Lower leg skin (tissue), 4 donors: ENCODE data around the gene PCBD2. TPM values are rescaled to one million over a fixed set of nuclear protein-coding genes. Genes with fewer than 3 reads are reported as not detected.

Experiments used
- DNase-seq, 2 donors: peaks; one replicate each; pipeline ENCODE4 v3.0.0-alpha.2; 2019; ENCODE audit warnings: low spot score in 2 of 2
- H3K4me3 ChIP-seq: fragments of 200-600 bp; sonication (generic); 2 replicates; pipeline ENCODE4 v1.5.1; 2017; ENCODE audit warnings: mild to moderate bottlenecking, low read depth; ENCODE audit not compliant: poor library complexity, severe bottlenecking
- POLR2A ChIP-seq, 2 donors: fragments of 450-650 bp; IDR thresholded peaks; one replicate each; pipeline ENCODE4 v1.6.1; 2016 to 2017; ENCODE audit warnings: antibody characterized with exemption in 2 of 2, mild to moderate bottlenecking in 1 of 2, moderate library complexity in 1 of 2
- WGBS, 2 donors: methylation state at CpG; one replicate each; pipeline ENCODE4 v1.1.5; 2018; 5-methylcytosine and 5-hydroxymethylcytosine counted together
- intact Hi-C: fragments of 100-400 bp; cut with DNase I; formaldehyde crosslinking; loops from one replicate; pipeline ENCODE4 v1.15.0; 2023; ENCODE audit warnings: low total_unique reads
- total RNA-seq, 4 donors: library from RNA; depleted of rRNA; stranded (reverse); fragments of >200 nt; gene quantifications; one replicate each; pipeline ENCODE4 v1.1.0, GENCODE V29; 2016
- TF ChIP-seq, protein P1 (sequence below), 3 donors: fragments of 450-650 bp; IDR thresholded peaks; one replicate each; pipeline ENCODE4 v1.5.1; 2016; ENCODE audit warnings: antibody characterized with exemption in 3 of 3, mild to moderate bottlenecking in 3 of 3, moderate library complexity in 2 of 3

Gene PCBD2
- total RNA-seq, 4 donors from 2014 or later: 2.3 to 10.6 (median 5.5) TPM

DNA sequence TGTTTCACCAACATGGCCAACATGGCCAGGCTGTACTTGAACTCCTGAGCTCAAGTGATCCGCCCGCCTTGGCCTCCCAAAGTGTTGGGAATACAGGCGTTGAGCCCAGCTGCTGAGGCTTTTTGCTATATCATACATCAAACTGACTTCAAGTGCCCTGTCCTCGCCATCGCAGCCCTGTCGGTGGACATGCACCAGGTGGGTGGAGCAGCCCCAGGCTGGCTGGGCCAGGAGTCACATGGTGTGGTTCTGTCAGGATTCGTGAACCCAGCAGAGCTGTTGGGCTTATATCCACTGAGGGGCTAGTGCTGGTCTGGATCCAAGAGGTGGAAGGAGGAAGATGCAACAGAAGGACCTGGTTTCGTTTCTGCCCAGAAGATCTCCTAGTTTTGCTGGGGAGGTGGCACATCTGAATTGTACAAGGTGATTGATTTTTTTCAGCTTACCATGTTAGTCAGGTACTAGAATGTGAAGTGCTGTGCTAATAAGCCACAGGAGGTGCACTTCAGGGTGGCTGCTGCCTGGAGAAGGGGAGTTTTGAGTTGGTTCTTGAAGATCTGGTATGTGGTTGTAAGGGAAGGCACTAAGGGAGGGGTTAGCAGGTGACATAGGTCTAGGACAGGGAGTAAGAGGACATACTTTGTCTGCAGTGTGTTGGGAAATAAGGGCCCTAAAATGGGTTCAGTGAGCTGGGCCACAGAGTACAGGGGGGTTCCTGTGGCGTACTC lies 16.1 kb downstream of the PCBD2 start:
- intact Hi-C loops: no loop called here
- no peak for DNase-seq
- 90 to 94% methylated on average over 9 of the region's 9 CpGs for WGBS, 2 donors

DNA sequence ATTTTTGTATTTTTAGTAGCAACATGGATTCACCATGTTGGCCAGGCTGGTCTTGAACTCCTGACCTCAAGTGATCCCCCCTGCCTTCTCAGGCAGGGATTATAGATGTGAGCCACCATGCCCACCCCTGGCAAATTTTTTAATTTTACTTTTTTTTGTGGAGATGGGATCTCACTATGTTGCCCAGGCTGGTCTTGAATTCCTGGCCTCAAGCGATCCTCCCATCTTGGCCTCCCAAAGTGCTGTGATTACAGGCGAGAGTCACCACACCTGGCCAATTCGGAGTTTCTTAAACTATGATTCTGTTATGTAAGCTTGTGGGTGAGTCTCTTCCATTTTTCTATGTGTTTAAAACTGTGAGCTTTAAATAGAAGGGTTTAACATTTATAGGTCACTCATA lies 27.6 kb downstream of the PCBD2 start:
- no peak for DNase-seq
- intact Hi-C loops: no loop called here
- WGBS, 2 donors: 96 to 100% methylated on average over 3 of the region's 3 CpGs
- no peak overlapping the region for H3K4me3 ChIP-seq
- TF ChIP-seq, protein P1, sequence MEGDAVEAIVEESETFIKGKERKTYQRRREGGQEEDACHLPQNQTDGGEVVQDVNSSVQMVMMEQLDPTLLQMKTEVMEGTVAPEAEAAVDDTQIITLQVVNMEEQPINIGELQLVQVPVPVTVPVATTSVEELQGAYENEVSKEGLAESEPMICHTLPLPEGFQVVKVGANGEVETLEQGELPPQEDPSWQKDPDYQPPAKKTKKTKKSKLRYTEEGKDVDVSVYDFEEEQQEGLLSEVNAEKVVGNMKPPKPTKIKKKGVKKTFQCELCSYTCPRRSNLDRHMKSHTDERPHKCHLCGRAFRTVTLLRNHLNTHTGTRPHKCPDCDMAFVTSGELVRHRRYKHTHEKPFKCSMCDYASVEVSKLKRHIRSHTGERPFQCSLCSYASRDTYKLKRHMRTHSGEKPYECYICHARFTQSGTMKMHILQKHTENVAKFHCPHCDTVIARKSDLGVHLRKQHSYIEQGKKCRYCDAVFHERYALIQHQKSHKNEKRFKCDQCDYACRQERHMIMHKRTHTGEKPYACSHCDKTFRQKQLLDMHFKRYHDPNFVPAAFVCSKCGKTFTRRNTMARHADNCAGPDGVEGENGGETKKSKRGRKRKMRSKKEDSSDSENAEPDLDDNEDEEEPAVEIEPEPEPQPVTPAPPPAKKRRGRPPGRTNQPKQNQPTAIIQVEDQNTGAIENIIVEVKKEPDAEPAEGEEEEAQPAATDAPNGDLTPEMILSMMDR (IDR thresholded peaks at IDR 0.05): no peak
- TF ChIP-seq POLR2A (IDR thresholded peaks at IDR 0.05): no peak

More for the DNA sequence above, 16.1 kb downstream of the PCBD2 start:
- no peak overlapping the region for H3K4me3 ChIP-seq
- TF ChIP-seq, protein P1 (IDR thresholded peaks at IDR 0.05): no peak
- no peak for TF ChIP-seq POLR2A (IDR thresholded peaks at IDR 0.05)

DNA sequence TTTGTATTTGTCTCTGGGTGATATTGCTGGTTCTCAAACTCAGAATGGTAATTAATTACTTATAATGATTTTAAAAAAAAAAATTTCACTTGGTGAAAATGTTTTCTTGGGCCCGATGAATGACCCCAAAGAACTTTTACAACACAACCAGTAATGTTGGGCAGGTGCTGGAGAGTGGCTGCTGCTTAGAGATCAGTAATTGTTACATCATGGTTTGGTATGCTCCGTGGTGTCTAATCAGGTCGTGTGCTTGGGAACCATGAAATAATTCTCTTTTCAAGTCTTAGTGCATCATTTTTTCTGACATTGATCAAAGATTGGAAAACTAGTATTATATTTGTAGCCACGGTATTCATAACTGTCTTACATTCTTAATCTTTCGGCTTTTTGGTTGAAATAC lies 29.3 kb downstream of the PCBD2 start:
- intact Hi-C loops: no loop called here
- TF ChIP-seq, protein P1 (IDR thresholded peaks at IDR 0.05): no peak
- TF ChIP-seq POLR2A (IDR thresholded peaks at IDR 0.05): no peak
- H3K4me3 ChIP-seq: no peak overlapping the region
- no peak for DNase-seq
- 91 to 92% methylated on average over 5 of the region's 5 CpGs for whole genome bisulfite sequencing, 2 donors

DNA sequence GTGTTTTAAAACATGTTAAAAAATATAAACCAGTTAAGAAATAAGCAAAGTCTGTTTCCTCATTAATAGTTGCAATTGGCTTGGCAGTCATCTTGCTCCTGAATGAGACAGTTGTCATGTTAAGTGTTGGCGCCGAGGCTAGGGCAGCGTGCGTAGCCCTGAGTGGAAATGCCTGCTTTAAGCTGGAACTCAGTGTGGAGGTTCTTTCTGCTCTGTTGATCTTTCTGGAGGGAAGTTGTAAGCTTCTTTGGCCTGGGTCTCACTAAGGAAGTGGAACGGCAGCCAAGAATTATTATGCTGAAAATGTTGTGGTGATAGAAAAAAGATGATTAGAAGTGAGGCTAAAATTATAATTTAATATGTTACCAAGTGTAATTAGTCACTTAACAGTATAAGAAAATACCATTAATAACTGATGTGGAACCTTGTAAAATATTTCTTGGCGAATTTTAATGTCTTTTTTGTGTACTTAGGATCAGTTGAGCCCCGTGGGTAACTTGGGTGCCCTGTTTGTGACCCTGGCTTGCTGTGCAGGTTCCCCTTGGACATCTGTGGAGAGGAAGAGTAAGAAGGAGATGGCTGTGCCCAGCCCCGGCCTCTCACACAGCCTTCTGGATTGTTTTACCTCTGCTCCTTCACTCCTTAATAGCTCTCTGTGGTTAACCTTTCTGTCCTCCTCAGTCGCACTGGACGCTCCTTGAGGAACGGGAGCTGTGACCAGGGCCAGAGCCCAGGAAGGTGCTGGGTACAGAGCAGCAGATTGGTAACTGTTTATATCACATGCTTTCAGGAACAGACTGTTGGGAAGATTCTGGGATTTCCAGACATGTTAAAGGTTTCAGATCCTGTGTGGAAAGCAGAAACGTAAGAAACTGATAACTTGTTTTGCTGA lies 31.0 kb downstream of the PCBD2 start:
- 85 to 90% methylated on average over 12 of the region's 12 CpGs for WGBS, 2 donors
- intact Hi-C loops: no loop called here
- TF ChIP-seq, protein P1 (IDR thresholded peaks at IDR 0.05): no peak
- TF ChIP-seq POLR2A (IDR thresholded peaks at IDR 0.05): no peak
- H3K4me3 ChIP-seq: no peak overlapping the region
- no peak for DNase-seq

DNA sequence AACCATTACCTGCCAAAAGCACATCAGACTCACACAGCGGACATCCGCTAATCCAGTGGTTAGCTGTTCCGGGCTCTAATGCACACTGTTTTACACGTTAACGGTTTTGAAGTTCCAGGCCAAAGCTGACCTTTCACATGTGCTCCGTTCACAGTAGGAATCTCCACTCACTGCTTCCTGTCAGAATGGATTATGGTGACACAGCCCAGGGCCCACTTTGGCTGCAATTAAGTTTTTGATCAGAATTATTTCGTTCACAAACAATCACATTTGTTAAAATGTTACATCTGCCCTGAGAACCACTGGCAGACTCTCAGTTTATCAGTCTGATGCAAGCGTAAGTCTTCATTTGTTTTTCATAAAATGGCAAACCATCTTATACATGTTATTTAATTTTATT lies 32.6 kb downstream of the PCBD2 start:
- TF ChIP-seq POLR2A (IDR thresholded peaks at IDR 0.05): no peak
- TF ChIP-seq, protein P1 (IDR thresholded peaks at IDR 0.05): no peak
- WGBS, 2 donors: 94 to 96% methylated on average over 8 of the region's 8 CpGs
- H3K4me3 ChIP-seq: no peak overlapping the region
- intact Hi-C loops: no loop called here
- DNase-seq: no peak
